ENCODE measurements around the gene SNIP1.
A peak's percentile ranks its signal among the peaks of the same experiment; 100 is the strongest.
"Not testable (repeated sequence)": the region's sequence is repeated elsewhere in the genome, so short reads cannot be mapped to it uniquely, and the experiment has no call there.

The SNIP1 gene, protein sequence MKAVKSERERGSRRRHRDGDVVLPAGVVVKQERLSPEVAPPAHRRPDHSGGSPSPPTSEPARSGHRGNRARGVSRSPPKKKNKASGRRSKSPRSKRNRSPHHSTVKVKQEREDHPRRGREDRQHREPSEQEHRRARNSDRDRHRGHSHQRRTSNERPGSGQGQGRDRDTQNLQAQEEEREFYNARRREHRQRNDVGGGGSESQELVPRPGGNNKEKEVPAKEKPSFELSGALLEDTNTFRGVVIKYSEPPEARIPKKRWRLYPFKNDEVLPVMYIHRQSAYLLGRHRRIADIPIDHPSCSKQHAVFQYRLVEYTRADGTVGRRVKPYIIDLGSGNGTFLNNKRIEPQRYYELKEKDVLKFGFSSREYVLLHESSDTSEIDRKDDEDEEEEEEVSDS

GRCh38 chr1:37553927-37554808, at the start of gene SNIP1:
Gene SNIP1, minus strand, starts transcription at chr1:37554293. Its CDS starts 64 bp downstream, at chr1:37554229.
- DNase-seq (ENCODE audit: low read depth, low spot score), result peak; percentile 81

DNA sequence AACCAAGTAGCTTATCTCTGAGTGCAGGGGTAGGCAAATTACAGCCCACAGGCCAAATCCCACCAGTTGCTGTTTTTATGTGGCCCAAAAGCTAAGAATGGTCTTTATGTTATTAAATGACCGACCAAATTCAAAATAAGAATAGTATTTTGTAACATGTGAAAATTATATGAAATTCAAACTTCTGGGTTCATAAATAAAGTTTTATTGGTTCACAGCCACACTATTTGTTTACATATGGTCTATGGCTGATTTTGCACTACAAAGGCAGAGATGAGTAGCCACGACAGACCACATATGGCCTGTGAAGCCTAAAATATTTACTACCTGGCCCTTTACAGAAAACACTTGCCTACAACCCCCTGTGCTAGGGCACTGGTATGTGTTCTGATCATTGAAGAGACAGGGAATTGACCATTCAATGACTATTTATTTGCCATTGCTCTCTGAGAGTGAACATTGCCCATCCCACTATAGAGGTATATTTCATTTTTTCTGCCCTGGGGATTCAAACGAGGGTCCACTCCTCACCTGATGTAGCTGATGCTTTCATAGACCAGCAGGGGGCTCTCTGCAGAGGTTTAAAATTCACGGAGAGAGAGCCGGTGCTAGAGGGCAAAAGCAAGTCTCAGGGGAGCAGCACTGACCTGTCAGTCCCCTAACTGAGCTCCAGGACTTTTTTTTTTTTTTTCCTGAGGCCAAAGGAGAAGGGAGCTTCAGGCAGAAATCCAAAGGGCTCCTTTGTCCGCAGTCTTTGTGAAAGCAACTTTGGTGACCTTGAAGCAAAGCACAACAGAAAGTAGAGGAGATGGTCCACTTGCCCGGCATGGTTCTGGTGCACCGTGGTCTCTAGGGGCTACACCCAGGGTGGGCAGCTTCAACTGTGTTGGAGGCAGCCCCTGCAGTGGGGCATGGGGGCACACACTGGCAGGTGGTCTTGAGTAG, 48.9 kb upstream of the SNIP1 start:
- no peak for DNase-seq (ENCODE audit: low read depth, low spot score)

- DNase-seq (ENCODE audit: low read depth, low spot score), result no peak
Measured at GRCh38 chr1:37601441-37601840, 47.3 kb upstream of the SNIP1 start.

DNA sequence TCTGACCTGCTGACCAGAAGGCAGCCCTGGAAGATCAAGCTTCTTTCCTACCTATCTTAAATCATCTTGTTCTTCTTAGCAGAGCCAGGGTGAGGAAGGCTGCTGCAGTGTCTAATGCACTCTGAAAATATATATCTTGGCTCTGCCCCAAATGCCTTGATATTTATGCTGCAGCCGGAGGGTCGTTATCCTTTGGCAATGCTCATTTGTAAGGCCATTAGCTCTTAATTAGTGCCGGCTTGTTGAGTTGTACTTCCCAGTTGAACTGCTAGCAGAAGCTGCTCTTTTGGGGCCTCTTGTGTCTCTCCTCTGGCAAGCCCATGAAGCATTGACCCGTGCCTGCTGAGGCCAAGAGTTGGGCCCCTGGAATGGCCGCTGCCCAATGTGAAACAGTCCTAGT, 45.8 kb upstream of the SNIP1 start:
- DNase-seq (ENCODE audit: low read depth, low spot score), result no peak

DNA sequence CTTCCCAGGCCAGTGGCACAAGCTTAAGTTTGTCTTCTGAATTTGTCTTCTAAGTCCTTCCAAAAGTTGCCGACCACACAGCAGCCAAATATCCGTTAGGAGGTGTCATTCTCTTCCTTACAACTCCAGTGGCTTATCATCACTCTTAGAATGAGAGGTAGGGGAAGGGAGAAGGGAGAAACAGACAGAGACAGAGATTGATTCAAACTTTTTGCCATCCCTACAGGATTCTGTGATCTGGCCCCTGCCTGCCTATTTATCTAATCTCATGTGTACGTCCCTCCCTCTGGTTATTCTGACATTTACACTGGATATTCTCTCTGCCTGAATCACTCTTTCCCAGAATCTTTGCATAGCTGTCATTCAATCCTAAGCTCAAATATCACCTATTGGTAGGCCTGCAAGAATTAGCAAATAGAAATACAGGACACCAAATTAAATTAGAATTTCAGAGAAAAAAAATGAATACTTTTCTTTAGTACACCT, 42.1 kb upstream of the SNIP1 start:
- no peak for DNase-seq (ENCODE audit: low read depth, low spot score)

GRCh38 chr1:37595440-37596181, 41.5 kb upstream of the SNIP1 start, which contains the start of gene GNL2:
Gene GNL2, minus strand, starts transcription at chr1:37595937. Its CDS starts 115 bp downstream, at chr1:37595822.
- DNase-seq (ENCODE audit: low read depth, low spot score), result peak; percentile 91

DNA sequence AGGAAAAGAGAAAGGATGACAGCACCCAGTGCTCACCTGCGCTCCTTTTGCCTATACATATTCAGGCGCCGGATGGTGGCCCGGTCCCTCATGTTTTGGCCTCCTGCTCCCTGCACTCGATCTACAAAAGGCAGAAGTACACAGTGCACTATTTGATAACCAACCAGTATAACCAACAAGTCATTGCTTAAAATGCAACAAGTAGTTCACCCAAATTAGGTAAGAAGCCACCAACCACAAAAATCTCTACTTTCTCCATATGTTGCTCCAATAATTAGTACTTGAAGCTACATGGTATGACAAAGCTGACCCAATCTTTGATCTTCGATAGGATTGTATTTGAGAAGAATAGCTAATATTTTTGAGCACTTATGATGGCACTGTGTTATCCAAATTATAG, 39.6 kb upstream of the SNIP1 start:
- DNase-seq (ENCODE audit: low read depth, low spot score), result no peak

DNA sequence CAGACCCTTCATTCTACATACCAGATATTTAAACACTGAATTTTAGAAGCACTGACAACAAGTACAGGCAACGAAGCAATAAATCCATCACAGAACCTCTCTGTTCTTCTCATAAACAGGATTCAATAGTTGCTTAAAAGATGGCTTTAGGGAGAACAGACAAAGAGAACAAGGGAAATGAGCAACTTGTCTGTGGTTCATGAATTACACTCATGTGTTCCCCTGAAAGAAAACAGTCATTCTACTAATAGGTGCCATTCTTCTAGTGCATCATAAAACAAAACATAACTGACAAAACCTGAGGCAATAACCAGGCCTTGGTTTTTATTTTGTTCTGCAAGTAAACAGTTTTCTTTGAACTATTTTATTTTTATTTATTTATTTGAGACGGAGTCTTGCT, 34.8 kb upstream of the SNIP1 start:
- no peak for DNase-seq (ENCODE audit: low read depth, low spot score)

DNA sequence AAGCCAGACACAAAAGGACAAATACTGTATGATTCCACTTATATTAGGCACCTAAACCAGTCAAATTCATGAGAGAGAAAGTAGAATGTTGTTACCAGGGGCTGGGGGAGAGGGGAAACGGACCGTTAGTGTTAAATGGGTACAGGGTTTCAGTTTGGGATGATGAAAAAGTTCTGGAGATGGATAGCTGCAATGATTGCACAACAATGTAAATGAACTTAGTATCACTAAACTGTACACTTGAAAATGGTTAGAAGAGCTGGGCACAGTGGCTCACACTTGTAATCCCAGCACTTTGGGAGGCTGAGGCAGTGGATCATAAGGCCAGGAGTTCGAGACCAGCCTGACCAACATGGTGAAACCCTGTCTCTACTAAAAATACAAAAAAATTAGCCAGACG, 30.5 kb upstream of the SNIP1 start:
- DNase-seq (ENCODE audit: low read depth, low spot score), result not testable (repeated sequence)

GRCh38 chr1:37575692-37576091, 21.6 kb upstream of the SNIP1 start:
- no peak for DNase-seq (ENCODE audit: low read depth, low spot score)

DNA sequence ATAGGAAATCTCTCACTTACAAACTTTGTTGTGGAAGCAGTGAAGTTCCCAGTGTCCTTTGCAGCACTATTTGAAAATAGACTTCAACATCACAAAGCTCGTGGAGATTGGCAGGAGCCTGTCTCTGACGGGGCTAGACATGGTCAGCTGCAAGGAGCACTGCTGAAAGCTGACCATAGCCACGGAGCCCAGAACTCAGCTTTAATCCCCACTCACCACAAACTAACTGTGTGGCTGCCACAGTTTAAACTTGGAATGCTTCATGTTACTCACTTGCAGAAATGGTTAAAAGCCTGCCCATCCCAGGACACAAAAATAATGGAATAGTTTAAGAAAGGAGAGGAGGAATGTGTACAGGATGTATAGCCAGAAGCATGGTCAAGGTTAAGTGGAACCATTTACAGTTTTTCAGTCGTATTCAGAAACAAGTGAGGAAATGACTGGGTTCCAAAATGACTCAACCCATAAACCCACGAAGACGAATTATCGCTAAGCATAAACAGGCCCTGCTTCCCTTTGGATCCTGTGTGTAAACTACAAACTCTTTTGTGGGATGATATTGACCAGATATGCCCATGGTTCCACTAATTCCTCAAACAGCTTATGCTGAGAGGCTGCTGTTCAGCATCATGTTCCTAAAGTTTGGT, 20.9 kb upstream of the SNIP1 start:
- no peak for DNase-seq (ENCODE audit: low read depth, low spot score)

- DNase-seq (ENCODE audit: low read depth, low spot score), result no peak
Measured at GRCh38 chr1:37570528-37571334, 16.6 kb upstream of the SNIP1 start.

DNA sequence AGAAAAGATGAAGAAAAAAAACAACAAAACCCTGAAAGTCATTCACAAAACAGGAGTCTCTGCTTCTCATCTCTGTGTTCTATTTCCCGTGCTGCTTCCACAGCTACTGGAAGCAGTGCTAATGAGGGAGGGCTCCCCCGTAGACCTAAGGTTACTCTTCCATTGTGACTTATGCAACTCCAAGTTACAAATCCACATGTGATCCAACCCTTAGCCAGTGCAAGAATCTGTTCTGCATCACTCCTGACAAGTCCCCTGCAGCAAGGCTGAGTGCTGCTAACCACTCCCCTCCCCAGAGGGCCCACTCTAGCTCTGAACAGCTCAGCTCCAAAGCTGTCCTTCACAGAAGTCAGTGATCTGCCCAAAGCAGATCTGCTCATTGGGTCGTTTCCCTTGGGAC, 12.9 kb upstream of the SNIP1 start:
- no peak for DNase-seq (ENCODE audit: low read depth, low spot score)

DNA sequence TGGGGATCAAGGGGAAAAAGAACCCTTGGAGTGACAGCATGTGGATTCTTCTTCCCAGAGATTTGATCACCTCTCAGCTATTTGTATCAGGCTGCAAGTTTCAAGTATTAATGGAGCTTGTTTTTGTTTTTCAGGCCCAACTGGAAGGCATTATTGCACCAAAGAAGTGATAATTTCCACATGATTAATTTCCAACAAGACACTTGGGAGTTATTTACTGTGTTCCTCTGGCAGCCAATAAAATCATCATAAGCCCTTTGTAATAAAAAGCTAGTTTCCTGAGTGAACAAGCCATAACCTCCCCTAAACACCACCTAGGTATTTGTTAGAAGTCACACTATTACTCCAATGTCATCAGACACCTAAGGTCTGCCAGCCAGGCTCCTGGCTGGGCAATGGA, 10.8 kb upstream of the SNIP1 start:
- no peak for DNase-seq (ENCODE audit: low read depth, low spot score)

- DNase-seq (ENCODE audit: low read depth, low spot score), result no peak
Measured at GRCh38 chr1:37562984-37563383, 8.9 kb upstream of the SNIP1 start.

DNA sequence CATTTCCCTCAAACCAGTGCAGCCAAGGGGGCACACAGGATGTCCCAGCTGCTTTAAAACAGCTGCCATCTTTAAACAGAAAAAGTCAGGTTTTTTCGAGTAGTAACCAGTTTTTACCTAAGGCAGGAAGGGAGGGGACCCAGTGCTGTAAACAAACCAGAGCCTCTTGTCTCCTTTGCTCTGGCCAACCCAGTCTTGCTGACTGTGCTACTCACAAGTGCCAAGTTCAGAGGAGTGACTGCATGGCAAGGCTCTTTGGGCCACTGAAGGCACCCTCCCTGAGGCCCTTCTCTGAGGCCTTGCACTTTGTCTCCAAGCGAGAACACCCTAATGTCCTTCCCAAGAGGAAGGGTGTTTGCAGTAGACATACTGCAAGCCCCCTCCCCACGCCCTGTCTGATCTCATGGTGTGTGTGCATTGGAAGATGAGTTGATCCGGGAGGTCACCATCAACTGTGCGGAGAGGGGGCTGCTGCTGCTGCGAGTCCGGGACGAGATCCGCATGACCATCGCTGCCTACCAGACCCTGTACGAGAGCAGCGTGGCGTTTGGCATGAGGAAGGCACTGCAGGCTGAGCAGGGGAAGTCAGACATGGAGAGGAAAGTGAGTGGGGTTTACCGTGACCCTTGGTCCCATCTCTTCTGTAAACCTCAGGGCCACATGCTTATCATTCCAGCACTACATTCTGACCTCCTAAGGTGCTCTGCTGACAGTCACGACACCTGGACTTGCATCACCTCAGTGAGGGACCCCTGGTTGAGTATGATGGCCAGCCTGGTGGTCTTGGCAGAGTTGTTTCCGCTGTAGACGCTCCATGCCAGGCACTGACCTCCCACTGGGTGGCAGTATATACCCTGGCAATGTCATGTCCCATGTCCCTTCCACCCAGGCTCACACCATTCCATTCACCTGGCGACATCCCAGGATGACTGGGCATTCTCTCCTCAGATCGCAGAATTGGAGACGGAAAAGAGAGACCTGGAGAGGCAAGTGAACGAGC, 7.3 kb upstream of the SNIP1 start:
- DNase-seq (ENCODE audit: low read depth, low spot score), result peak; percentile 20

GRCh38 chr1:37560401-37561132, 6.5 kb upstream of the SNIP1 start:
- DNase-seq (ENCODE audit: low read depth, low spot score), result no peak

Data from iPS DF 19.7 (cell line).